Measurements from ENCODE around the gene VPS41. TPM values are rescaled to one million over a fixed set of nuclear protein-coding genes. Genes with fewer than 3 reads are reported as not detected.

Gene VPS41
- total RNA-seq, 1 donor = 25.0 TPM

DNA sequence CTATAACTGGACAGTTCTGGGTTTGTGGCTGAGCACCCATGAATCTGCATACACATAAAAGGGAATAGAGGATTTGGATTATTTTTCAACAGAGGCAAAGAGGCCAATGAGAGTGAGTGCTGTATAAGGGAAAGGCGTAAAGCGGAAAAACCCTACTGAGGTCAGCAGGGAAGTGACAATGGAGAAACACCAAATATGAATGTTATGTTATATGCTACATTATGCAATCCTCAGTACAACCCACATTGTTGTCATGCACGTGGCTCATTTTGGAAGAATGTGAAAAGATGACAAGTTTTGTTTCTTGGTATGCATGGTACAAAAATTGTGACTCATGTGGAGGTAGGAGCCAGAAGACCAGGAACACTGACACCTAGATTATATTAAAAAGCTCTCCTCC is 164.2 kb downstream of the VPS41 start:
- no peak for DNase-seq (ENCODE audit: low read depth in 2 of 3, low spot score in 2 of 3)

- DNase-seq (ENCODE audit: low read depth in 2 of 3, low spot score in 2 of 3) = no peak
Observed at GRCh38 chr7:38743899-38744298, 165.1 kb downstream of the VPS41 start.

GRCh38 chr7:38740041-38740440 is 168.9 kb downstream of the VPS41 start:
- no peak for DNase-seq (ENCODE audit: low read depth in 2 of 3, low spot score in 2 of 3)

DNA sequence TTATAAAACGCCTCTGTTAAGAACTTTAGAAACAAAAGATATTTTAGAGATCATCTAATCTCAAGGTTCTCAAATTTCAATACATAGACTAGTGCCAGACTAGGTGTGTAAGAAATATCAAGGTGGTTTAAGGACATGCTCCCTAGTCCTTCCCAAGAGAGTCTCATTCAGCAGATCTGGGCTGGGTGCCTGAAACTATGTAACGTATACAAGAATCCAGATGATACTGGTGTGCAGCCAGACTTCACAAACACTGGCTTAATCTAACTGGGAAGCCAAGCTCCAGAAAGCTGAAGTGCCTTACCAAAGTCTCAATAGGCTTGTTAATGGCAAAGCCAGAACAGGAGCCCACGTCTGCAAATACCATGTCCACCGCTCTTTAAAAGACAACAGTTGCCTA is 172.9 kb downstream of the VPS41 start:
- no peak for DNase-seq (ENCODE audit: low read depth in 2 of 3, low spot score in 2 of 3)

DNA sequence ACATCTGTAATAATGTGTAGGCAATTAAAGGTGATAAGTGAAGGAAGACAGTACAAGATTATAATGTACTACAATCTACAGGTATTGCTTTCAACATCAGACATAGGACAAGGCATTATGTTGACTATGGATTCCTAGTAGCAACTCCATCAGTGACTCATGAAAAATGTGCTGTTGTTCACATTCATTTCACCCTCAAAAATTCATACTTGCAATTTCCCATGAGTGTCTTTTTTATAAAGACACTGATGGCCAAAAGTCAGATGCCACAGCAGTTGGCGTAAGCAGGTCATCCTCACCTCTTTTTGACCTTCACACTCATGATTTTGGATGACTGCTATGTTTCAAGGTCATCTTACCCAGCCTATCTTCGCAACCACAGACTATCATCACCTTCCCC is 177.8 kb downstream of the VPS41 start:
- no peak for DNase-seq (ENCODE audit: low read depth in 2 of 3, low spot score in 2 of 3)

GRCh38 chr7:38728145-38728544 is 180.8 kb downstream of the VPS41 start:
- DNase-seq (ENCODE audit: low read depth in 2 of 3, low spot score in 2 of 3) = no peak

DNA sequence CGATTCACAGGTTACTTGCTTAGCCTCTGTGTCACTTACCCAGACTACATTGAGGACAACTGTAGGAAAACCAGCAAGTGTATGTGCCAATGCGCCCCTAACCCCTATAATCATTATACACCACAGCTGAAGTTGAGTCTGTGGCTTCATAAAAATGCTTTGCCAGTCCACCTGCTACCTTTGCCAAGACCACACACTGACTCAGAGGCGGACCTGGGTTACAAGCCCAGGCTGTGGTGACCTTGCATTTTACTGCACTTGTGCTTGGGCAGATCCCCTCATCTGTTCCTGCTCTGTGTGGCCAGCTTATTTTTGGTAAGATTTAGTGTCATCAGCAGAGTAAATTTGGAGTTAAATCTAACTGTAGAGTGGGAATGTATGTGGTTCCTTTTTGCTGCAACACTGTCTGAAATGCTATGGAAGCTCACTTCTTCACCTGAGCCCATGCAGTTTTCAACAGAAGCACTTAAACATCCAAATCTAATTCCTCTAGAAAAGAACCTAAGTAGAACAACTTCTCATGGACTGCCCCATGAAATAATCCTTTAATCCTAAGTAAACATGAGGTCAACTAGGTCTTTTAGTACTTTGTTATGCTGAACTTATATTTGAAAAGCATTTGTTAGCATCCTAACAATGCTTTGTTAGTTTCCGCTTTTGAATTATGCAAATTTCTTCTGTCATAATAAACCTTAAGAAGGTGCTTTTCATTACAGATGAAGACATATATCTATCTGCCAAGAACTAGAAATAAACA is 181.6 kb downstream of the VPS41 start:
- no peak for DNase-seq (ENCODE audit: low read depth in 2 of 3, low spot score in 2 of 3)

DNA sequence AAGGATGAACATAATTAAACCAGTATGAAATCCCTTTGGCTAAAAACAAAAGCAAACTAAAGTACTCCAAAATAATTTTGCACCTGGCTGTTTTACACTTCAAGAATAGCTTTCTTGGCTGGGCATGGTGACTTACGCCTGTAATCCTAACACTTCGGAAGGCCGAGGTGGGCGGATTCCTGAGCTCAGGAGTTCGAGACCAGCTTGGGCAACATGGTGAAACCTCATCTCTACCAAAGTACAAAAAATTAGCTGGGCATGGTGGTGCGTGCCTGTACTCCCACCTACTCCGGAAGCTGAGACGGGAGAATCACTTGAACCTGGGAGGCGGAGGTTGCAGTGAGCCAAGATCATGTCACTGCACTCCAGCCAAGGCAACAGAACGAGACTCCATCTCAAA is 185.7 kb downstream of the VPS41 start:
- DNase-seq (ENCODE audit: low read depth in 2 of 3, low spot score in 2 of 3) = no peak

- no peak for DNase-seq (ENCODE audit: low read depth in 2 of 3, low spot score in 2 of 3)
Observed at GRCh38 chr7:38716397-38716796, 192.6 kb downstream of the VPS41 start.

GRCh38 chr7:38709123-38709522 is 199.9 kb downstream of the VPS41 start:
- no peak for DNase-seq (ENCODE audit: low read depth in 2 of 3, low spot score in 2 of 3)

- DNase-seq (ENCODE audit: low read depth in 2 of 3, low spot score in 2 of 3) = no peak
Observed at GRCh38 chr7:38704751-38705150, 204.2 kb downstream of the VPS41 start.

DNA sequence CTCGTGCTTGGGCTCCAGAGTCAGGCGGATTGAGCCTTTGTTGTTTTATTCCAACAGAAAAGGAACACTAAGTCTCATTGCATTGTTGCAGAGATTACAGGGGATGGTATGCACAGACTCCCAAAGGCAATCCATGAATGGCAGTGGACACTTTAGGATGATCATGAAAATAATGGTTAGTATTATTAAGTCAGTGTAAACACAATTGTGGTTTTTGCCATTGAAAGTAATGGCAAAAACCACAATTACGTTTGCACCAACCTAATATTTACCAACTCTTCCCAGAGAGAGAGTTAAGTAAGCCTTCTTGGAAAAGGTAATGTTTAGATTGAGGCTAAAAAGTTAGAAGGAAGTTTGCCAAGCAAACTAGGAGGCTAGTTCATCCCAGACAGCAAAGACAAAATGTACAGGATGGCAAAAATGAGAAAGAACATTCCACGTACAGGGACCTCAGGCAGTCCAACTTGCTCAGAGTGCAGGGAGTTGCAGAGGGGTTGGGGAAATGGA is 204.9 kb downstream of the VPS41 start:
- DNase-seq (ENCODE audit: low read depth in 2 of 3, low spot score in 2 of 3) = no peak

DNA sequence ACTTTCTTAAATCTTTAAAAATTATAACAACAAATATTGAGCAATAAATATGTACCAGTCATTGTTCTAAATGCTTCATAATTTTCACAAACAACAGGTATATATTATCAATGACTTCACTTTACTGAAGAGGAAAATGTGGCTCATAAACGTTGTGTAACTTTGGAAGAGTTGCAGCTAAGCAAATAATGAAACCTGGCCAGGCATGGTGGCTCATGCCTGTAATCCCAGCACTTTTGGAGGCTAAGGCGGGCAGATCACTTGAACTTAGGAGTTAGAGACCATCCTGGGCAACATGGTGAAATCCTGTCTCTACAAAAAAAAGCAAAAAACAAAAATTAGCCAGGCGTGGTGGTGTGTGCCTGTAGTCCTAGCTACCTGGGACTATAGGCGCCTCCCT is 205.9 kb downstream of the VPS41 start:
- DNase-seq (ENCODE audit: low read depth in 2 of 3, low spot score in 2 of 3) = no peak

DNA sequence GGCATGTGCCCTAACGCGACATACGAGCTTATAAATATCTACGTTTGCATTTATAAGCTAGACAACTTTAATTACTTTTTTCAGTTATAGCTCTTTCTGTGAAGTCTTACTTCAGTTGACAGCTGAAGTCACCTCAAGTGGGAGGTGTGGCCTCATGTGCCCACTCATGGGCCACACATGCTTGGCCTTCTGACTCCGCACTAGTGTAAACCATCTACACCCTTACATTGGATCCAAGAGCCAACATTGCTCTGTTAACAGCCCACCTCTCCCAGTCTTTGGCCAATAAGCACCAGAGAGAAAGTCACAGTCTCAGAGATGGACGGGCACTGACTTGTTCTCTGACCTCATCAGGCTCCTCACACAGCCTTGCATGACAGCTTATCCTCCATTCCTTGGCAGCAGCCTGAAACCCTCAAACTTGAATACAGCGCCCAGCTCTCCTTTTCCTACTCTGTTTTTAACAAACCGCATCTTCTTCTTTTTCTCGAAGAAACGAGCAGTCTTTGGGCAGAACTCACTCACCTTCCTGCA is 206.9 kb downstream of the VPS41 start:
- no peak for DNase-seq (ENCODE audit: low read depth in 2 of 3, low spot score in 2 of 3)

- DNase-seq (ENCODE audit: low read depth in 2 of 3, low spot score in 2 of 3) = no peak
Observed at GRCh38 chr7:38700116-38700515, 208.9 kb downstream of the VPS41 start.

GRCh38 chr7:38699471-38699870 is 209.5 kb downstream of the VPS41 start:
- no peak for DNase-seq (ENCODE audit: low read depth in 2 of 3, low spot score in 2 of 3)

DNA sequence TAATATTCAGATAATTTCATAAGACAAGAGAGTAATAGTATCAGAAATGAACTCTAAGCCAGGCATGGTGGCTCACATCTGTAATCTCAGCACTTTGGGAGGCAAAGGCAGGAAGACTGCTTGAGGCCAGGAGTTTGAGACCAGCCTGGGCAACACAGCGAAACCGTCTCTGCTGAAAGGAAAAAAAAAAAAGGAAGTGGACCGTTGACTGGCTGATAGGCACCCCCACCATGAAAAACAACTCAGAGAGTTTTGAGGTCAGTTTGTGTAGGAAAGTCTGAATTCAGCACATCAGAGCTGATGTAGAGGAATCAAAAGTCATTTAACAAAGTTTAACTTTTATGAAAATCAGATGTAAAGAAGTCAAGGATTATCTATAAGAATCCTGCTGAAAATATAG is 214.7 kb downstream of the VPS41 start:
- DNase-seq (ENCODE audit: low read depth in 2 of 3, low spot score in 2 of 3) = peak in 2 of 3 donors; percentile 7 to 27

DNA sequence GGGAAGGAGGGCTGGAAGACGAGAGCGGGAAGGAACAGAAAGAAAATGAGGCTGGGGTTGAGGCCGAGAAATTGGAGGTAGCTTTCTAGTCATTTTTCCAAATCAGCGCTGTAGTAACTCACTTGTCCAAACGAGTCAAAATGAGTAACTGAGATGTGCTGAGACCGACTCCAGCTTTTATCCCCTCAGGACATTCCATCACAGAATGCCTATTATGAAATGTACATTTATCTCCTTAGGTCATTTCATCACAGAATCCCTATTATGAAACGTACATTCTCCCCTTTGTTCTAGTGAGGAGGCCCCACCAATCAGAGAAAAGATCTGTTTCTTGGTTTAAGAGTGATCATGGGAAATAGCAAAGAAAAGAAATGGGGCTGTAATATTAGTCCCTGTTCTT is 222.1 kb downstream of the VPS41 start:
- DNase-seq (ENCODE audit: low read depth in 2 of 3, low spot score in 2 of 3) = no peak

DNA sequence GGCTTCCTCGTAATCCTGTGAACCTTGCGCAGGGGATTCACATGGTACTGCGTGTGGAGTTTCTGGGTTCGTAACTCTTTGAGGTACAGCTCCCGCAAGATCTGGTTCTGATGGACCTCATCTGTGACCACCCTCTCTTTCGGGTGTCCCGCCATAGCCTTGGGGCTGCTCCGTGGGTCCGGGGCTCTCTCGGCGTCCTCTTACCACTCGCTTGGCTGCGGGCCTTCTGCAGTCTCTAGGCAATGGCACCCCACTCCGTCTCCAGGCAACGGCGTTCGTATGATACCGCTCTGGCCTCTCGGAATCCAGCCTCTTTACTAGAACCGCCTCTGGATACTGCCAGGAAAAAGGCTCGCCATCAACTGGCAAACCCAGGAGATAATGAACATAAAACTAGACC is 223.1 kb downstream of the VPS41 start:
- DNase-seq (ENCODE audit: low read depth in 2 of 3, low spot score in 2 of 3) = no peak

DNA sequence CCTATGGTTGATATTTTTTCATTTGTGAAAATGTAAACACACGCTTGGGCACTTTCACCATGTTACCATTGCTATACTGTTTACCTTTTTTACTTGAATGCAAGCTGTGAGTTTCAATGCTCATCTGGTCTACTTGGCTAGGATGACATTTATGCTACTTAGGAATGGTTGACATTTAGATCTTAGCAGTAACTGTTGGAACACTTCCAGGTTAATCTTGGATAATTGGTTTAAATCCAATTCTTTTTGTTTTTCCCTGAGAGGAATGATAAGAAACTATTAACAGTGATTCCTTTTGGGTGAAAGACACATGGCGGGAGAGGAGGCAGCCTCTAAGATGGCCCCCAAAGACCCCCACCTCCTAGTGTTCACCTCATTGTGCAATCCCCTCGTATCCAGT is 226.4 kb downstream of the VPS41 start:
- no peak for DNase-seq (ENCODE audit: low read depth in 2 of 3, low spot score in 2 of 3)

- DNase-seq (ENCODE audit: low read depth in 2 of 3, low spot score in 2 of 3) = no peak
Observed at GRCh38 chr7:38681882-38682281, 227.1 kb downstream of the VPS41 start.

DNA sequence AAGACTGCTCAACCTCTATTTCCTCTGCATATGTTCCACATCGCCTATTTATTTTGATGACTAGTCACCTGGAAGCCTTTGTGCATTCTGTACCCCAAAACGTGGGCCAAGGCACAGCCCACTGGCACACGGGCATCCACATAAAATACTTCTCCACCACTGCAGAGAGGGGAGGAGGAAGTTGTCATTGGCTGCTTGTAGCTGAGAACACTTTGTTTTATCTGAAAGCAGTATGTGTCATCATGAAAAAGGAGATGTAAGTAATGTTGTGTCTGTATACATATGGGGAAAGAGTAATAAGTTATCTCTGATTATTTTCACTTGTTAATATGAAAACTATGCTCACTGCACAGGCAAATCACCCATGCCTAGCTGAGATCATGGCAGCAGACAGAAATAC is 229.6 kb downstream of the VPS41 start:
- no peak for DNase-seq (ENCODE audit: low read depth in 2 of 3, low spot score in 2 of 3)

DNA sequence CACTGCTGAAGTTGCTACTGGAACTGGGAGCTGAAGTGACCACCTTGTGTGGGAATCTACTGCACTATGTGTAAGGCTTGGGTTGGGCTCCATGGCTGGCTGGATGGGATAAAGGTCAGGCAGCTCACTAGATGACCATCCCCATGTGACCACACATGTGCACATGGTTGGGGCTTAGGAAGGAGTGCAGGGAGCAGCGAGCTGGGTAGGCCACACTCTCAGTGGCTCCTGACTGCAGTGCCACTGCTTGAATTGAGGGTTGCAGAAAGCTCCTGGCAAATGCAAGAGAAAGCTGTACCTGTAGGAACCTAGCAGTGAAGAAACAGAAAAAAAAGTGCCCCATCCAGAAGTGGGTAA is 230.3 kb downstream of the VPS41 start:
- DNase-seq (ENCODE audit: low read depth in 2 of 3, low spot score in 2 of 3) = no peak
